GM12865 (cell line): ENCODE measurements around the gene SCGB3A1.

Source experiments
- DNase-seq: peaks from one replicate; pipeline ENCODE4 v3.0.0; 2010; ENCODE audit warnings: low read depth
- H3K4me3 ChIP-seq: 2 replicates; pipeline ENCODE4 v1.5.1; 2011; ENCODE audit warnings: mild to moderate bottlenecking, low read depth, low read length, control low read depth
- CTCF ChIP-seq: IDR thresholded peaks from 2 replicates; pipeline ENCODE4 v1.5.1; 2011; ENCODE audit warnings: low read length, control low read depth, low read depth, inconsistent platforms; ENCODE audit not compliant: insufficient read depth; ENCODE audit errors: missing control alignments

SCGB3A1 gene

GRCh38 chr5:180636016-180636402 lies 44.7 kb upstream of the SCGB3A1 start:
- TF ChIP-seq CTCF, result no peak
- no peak overlapping the region for H3K4me3 ChIP-seq
- DNase-seq, result no peak

GRCh38 chr5:180633283-180634177 lies 42.2 kb upstream of the SCGB3A1 start:
- TF ChIP-seq CTCF, result no peak
- no peak overlapping the region for H3K4me3 ChIP-seq
- DNase-seq, result no peak

GRCh38 chr5:180632768-180633167 lies 41.5 kb upstream of the SCGB3A1 start:
- no peak overlapping the region for H3K4me3 ChIP-seq
- TF ChIP-seq CTCF, result no peak
- DNase-seq, result no peak

GRCh38 chr5:180631549-180632383 lies 40.5 kb upstream of the SCGB3A1 start:
- H3K4me3 ChIP-seq, result no peak overlapping the region
- no peak for DNase-seq
- TF ChIP-seq CTCF, result no peak

- DNase-seq, result no peak
- no peak for TF ChIP-seq CTCF
- H3K4me3 ChIP-seq, result no peak overlapping the region
Observed at GRCh38 chr5:180630426-180630825, 39.1 kb upstream of the SCGB3A1 start.

- DNase-seq, result no peak
- no peak overlapping the region for H3K4me3 ChIP-seq
- TF ChIP-seq CTCF, result no peak
Observed at GRCh38 chr5:180629831-180630382, 38.6 kb upstream of the SCGB3A1 start.
